Gastroesophageal sphincter (tissue), 4 donors: Measurements from ENCODE around the gene SNX14. TPM values are rescaled to one million over a fixed set of nuclear protein-coding genes. Genes with fewer than 3 reads are reported as not detected.

Experiments used
- ATAC-seq: fragments of 150-250 bp; one replicate; pipeline ENCODE4 v1.9.1; 2016; ENCODE audit warnings: mild to moderate bottlenecking, moderate library complexity
- H3K27ac ChIP-seq, 4 donors: fragments of 200-600 bp; sonication (generic) in 3 of 4; 1 replicate in 3 of 4; 2 replicates in 1 of 4; pipeline ENCODE4 v1.5.1; 2016 to 2019
- H3K27me3 ChIP-seq: fragments of 200-600 bp; sonication (generic); one replicate; pipeline ENCODE4 v1.5.1; 2019
- H3K36me3 ChIP-seq, 2 donors: fragments of 200-600 bp; sonication (generic); one replicate each; pipeline ENCODE4 v1.5.1; 2019; ENCODE audit warnings: control low read depth in 1 of 2
- H3K4me1 ChIP-seq, 3 donors: fragments of 200-600 bp; sonication (generic); 1 replicate in 2 of 3; 2 replicates in 1 of 3; pipeline ENCODE4 v1.5.1; 2016 to 2019; ENCODE audit warnings: control low read depth in 2 of 3
- H3K4me3 ChIP-seq, 2 donors: fragments of 200-600 bp; sonication (generic); one replicate each; pipeline ENCODE4 v1.5.1; 2019; ENCODE audit warnings: mild to moderate bottlenecking in 1 of 2, moderate library complexity in 1 of 2
- H3K9me3 ChIP-seq, 3 donors: fragments of 200-600 bp; sonication (generic); one replicate each; pipeline ENCODE4 v1.5.1; 2017 to 2019; ENCODE audit warnings: control low read depth in 2 of 3
- CTCF ChIP-seq, 4 experiments: fragments of 200-600 bp in 2 of 4; fragments of 450-650 bp in 2 of 4; sonication (generic) in 1 of 4; IDR thresholded peaks; one replicate each; pipeline ENCODE4 v1.5.1; 2017 to 2019; ENCODE audit warnings: antibody characterized with exemption in 4 of 4, mild to moderate bottlenecking in 2 of 4, moderate library complexity in 2 of 4
- EP300 ChIP-seq: sonication (generic); formaldehyde crosslinking; IDR thresholded peaks from one replicate; pipeline ENCODE4 v1.6.1; 2017; ENCODE audit warnings: antibody characterized with exemption, mild to moderate bottlenecking
- POLR2A ChIP-seq, 2 donors: fragments of 450-650 bp; IDR thresholded peaks; one replicate each; pipeline ENCODE4 v1.6.1; 2017; ENCODE audit warnings: antibody characterized with exemption in 2 of 2, mild to moderate bottlenecking in 2 of 2, moderate library complexity in 1 of 2
- POLR2AphosphoS5 ChIP-seq: sonication (generic); formaldehyde crosslinking; IDR thresholded peaks from one replicate; pipeline ENCODE4 v1.6.1; 2017; ENCODE audit warnings: antibody characterized with exemption
- WGBS, 2 donors: methylation state at CpG; one replicate each; pipeline ENCODE4 v1.1.5; 2018; ENCODE audit warnings: low coverage in 1 of 2; 5-methylcytosine and 5-hydroxymethylcytosine counted together
- total RNA-seq, 4 donors: library from RNA; depleted of rRNA; stranded (reverse); fragments of >200 nt; gene quantifications; one replicate each; pipeline ENCODE4 v1.1.0, GENCODE V29; 2016

The SNX14 gene
- total RNA-seq, 4 donors from 2014 or later = 28.7 to 105 (median 48.8) TPM

GRCh38 chr6:85473748-85474147 lies 119.9 kb downstream of the SNX14 start:
- ATAC-seq = no peak
- Histone ChIP-seq H3K4me3 (no peak overlapping the region), H3K4me1 (no peaks in the 10 kb centered on the region), H3K36me3 (peaks cover 0 to 6% of the 10 kb centered on the region in 2 donors), H3K27me3 (no peaks in the 10 kb centered on the region), H3K9me3 (peaks cover 0 to 9% (median 0%) of the 10 kb centered on the region in 3 donors), H3K27ac (no peak overlapping the region)
- 86 to 100% methylated on average over 1 of the region's 1 CpG for WGBS, 2 donors
- TF ChIP-seq CTCF (IDR thresholded peaks at IDR 0.05) (no peak), POLR2AphosphoS5 (no peak), POLR2A (IDR thresholded peaks at IDR 0.05) (no peak), EP300 (no peak)

- Histone ChIP-seq H3K27ac (no peak overlapping the region), H3K27me3 (no peaks in the 10 kb centered on the region), H3K4me1 (no peaks in the 10 kb centered on the region), H3K9me3 (peaks cover 0 to 9% (median 0%) of the 10 kb centered on the region in 3 donors), H3K36me3 (peaks cover 0 to 6% of the 10 kb centered on the region in 2 donors), H3K4me3 (no peak overlapping the region)
- 53% methylated on average over 1 of the region's 1 CpG; no CpG with 5 or more reads in 1 of the 2 donors for WGBS, 2 donors
- TF ChIP-seq CTCF (IDR thresholded peaks at IDR 0.05) (no peak), POLR2A (IDR thresholded peaks at IDR 0.05) (no peak), EP300 (no peak), POLR2AphosphoS5 (no peak)
- ATAC-seq = no peak
Observed at GRCh38 chr6:85472744-85473143, 120.9 kb downstream of the SNX14 start.

DNA sequence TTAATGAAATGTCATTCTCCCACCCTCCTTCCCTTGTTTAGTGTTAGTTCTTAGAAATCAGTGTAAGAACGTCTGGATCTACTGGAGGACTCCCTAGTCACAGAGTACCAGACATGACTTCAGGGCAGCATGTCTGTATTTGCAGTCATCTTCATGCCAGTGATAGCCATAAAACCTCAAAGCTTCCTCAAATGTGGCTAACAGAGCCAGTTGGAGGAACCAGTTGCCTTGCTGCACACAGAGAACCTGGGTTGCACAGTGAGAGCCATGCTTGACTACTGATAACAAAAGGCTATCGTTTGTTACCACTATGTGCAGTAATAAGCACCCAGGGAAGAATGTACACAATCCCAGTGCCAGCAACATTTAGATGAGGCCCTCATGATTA lies 123.6 kb downstream of the SNX14 start:
- Histone ChIP-seq H3K27ac (no peak overlapping the region), H3K27me3 (no peaks in the 10 kb centered on the region), H3K4me1 (peaks cover 0 to 8% (median 0%) of the 10 kb centered on the region in 3 donors), H3K4me3 (no peak overlapping the region), H3K9me3 (no peaks in the 10 kb centered on the region), H3K36me3 (peaks cover 0 to 9% of the 10 kb centered on the region in 2 donors)
- TF ChIP-seq POLR2A (IDR thresholded peaks at IDR 0.05) (no peak), EP300 (no peak), CTCF (IDR thresholded peaks at IDR 0.05) (no peak), POLR2AphosphoS5 (no peak)
- 41% methylated on average over 2 of the region's 2 CpGs; no CpG with 5 or more reads in 1 of the 2 donors for WGBS, 2 donors
- no peak for ATAC-seq

GRCh38 chr6:85469276-85470022 lies 124.2 kb downstream of the SNX14 start:
- WGBS, 2 donors = 50 to 70% methylated on average over 2 of the region's 2 CpGs
- no peak for ATAC-seq
- H3K36me3 ChIP-seq = peaks cover 0 to 9% of the 10 kb centered on the region in 2 donors
- H3K4me1 ChIP-seq = peaks cover 0 to 14% (median 0%) of the 10 kb centered on the region in 3 donors
- TF ChIP-seq EP300 = no peak
- no peak for TF ChIP-seq POLR2AphosphoS5
- TF ChIP-seq POLR2A (IDR thresholded peaks at IDR 0.05) = no peak
- no peak for TF ChIP-seq CTCF (IDR thresholded peaks at IDR 0.05)
- H3K9me3 ChIP-seq = no peaks in the 10 kb centered on the region
- no peaks in the 10 kb centered on the region for H3K27me3 ChIP-seq
- no peak overlapping the region for H3K27ac ChIP-seq
- H3K4me3 ChIP-seq = no peak overlapping the region

DNA sequence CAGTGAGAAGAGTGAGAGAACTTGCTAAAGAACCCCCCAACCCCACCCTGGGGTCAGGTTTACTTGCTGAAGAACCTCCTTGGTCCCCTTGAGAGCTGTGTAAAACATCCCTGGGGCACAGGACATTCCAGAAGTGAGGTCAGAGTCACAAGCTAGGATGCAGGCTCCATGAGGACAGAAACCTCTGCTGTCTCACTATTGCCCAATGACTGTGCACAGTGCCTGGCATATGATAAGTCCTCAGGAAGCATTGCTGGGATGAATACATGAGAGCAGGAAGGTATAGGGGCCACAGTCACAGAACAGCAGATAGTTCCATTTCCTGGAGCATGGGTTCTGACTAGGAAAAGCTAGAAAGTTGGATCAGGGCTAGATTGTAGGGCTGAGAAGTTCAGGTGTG lies 125.3 kb downstream of the SNX14 start:
- TF ChIP-seq POLR2A (IDR thresholded peaks at IDR 0.05) (no peak), POLR2AphosphoS5 (no peak), CTCF (IDR thresholded peaks at IDR 0.05) (no peak), EP300 (no peak)
- no peak overlapping the region for H3K4me3 ChIP-seq
- no peaks in the 10 kb centered on the region for H3K9me3 ChIP-seq
- ATAC-seq = no peak
- peaks cover 0 to 19% (median 0%) of the 10 kb centered on the region in 3 donors for H3K4me1 ChIP-seq
- no peaks in the 10 kb centered on the region for H3K27me3 ChIP-seq
- peaks cover 0 to 9% of the 10 kb centered on the region in 2 donors for H3K36me3 ChIP-seq
- no peak overlapping the region for H3K27ac ChIP-seq
